SK-N-SH (cell line): ENCODE results near the gene HNRNPC. TPM values are rescaled to one million over a fixed set of nuclear protein-coding genes. Genes with fewer than 3 reads are reported as not detected.

Experiments
- CTCF ChIA-PET: fragments of 300-600, 350-600 bp; formaldehyde crosslinking; extraction: SDS; loops from one replicate; lab custom pipeline; 2021; lab: Yijun Ruan, JAX
- POLR2A ChIA-PET: fragments of 350-600 bp; sonication (Branson Sonifier 250); formaldehyde crosslinking; extraction: SDS; loops from one replicate; lab custom pipeline; 2020; ENCODE audit warnings: antibody characterized with exemption, inconsistent platforms; lab: Yijun Ruan, JAX
- DNase-seq: peaks from one replicate; pipeline ENCODE4 v3.0.0; 2012
- H2AFZ ChIP-seq: fragments of 200-600 bp; sonication (generic); 2 replicates; pipeline ENCODE4 v1.8.1; 2016; ENCODE audit warnings: antibody characterized with exemption, mild to moderate bottlenecking, low read depth
- H3F3A ChIP-seq: fragments of 200-600 bp; sonication (generic); replicated peaks from 2 replicates; pipeline ENCODE3; 2016; ENCODE audit warnings: antibody characterized with exemption, mild to moderate bottlenecking; ENCODE audit not compliant: insufficient read depth
- H3K27ac ChIP-seq, 2 experiments: fragments of 200-500 bp in 1 of 2; fragments of 200-600 bp in 1 of 2; sonication (Bioruptor generic) in 1 of 2; sonication (generic), shearing (Covaris generic) in 1 of 2; 2 replicates each; pipeline versions ENCODE4 v1.5.1 to v1.6.1; 2014 to 2016; ENCODE audit warnings: low read depth in 2 of 2, inconsistent platforms in 1 of 2, low read length in 1 of 2, mild to moderate bottlenecking in 1 of 2, mixed read lengths in 1 of 2
- H3K27me3 ChIP-seq: fragments of 200-600 bp; sonication (generic), shearing (Covaris generic); 2 replicates; pipeline ENCODE4 v1.6.1; 2016; ENCODE audit warnings: mixed run types; ENCODE audit not compliant: insufficient read depth
- H3K36me3 ChIP-seq, 2 experiments: fragments of 200-500 bp in 1 of 2; fragments of 200-600 bp in 1 of 2; sonication (Bioruptor generic) in 1 of 2; sonication (generic) in 1 of 2; replicated peaks in 1 of 2; 2 replicates each; pipeline versions ENCODE3 to v1.5.1; 2014 to 2016; ENCODE audit warnings: low read length in 1 of 2, mild to moderate bottlenecking in 1 of 2; ENCODE audit not compliant: insufficient read depth in 2 of 2, control insufficient read depth in 1 of 2
- H3K4me1 ChIP-seq, 2 experiments: fragments of 200-500 bp in 1 of 2; fragments of 200-600 bp in 1 of 2; sonication (Bioruptor generic) in 1 of 2; sonication (generic), shearing (Covaris generic) in 1 of 2; 2 replicates each; pipeline versions ENCODE4 v1.5.1 to v1.6.1; 2014 to 2016; ENCODE audit warnings: low read depth in 1 of 2, low read length in 1 of 2, mixed run types in 1 of 2; ENCODE audit not compliant: insufficient read depth in 2 of 2, control insufficient read depth in 1 of 2
- H3K4me2 ChIP-seq: fragments of 200-600 bp; sonication (generic), shearing (Covaris generic); 2 replicates; pipeline ENCODE4 v1.6.1; 2017; ENCODE audit warnings: mixed run types
- H3K4me3 ChIP-seq, 2 experiments: fragments of 200-500 bp in 1 of 2; fragments of 200-600 bp in 1 of 2; sonication (Bioruptor generic) in 1 of 2; sonication (generic), shearing (Covaris generic) in 1 of 2; 2 replicates each; pipeline versions ENCODE4 v1.5.1 to v1.8.1; 2014 to 2016; ENCODE audit warnings: low read depth in 2 of 2, inconsistent platforms in 1 of 2, low read length in 1 of 2, mild to moderate bottlenecking in 1 of 2, mixed read lengths in 1 of 2, moderate library complexity in 1 of 2
- H3K79me2 ChIP-seq: fragments of 200-600 bp; sonication (generic); 2 replicates; pipeline ENCODE4 v1.8.1; 2017; ENCODE audit warnings: mild to moderate bottlenecking; ENCODE audit not compliant: insufficient read depth
- H3K9ac ChIP-seq: fragments of 200-600 bp; sonication (generic); 2 replicates; pipeline ENCODE4 v1.6.1; 2017; ENCODE audit warnings: mixed run types
- H3K9me2 ChIP-seq: fragments of 200-600 bp; sonication (generic); 2 replicates; pipeline ENCODE4 v1.6.1; 2017; ENCODE audit warnings: mixed run types
- H3K9me3 ChIP-seq: fragments of 200-600 bp; sonication (generic); 2 replicates; pipeline ENCODE4 v1.6.1; 2017; ENCODE audit warnings: mixed run types, mild to moderate bottlenecking, moderate library complexity
- H4K20me1 ChIP-seq: fragments of 200-600 bp; sonication (generic); 2 replicates; pipeline ENCODE4 v1.6.1; 2017; ENCODE audit warnings: mild to moderate bottlenecking, mixed run types; ENCODE audit not compliant: insufficient read depth
- EP300 ChIP-seq, 2 experiments: IDR thresholded peaks; 2 replicates each; pipeline versions ENCODE4 v1.4.0 to v1.6.1; 2012; ENCODE audit warnings: borderline replicate concordance in 1 of 2, low read depth in 1 of 2, low read length in 1 of 2
- EZH2phosphoT487 ChIP-seq: fragments of 200-600 bp; sonication (generic); IDR thresholded peaks from 2 replicates; pipeline ENCODE4 v1.6.1; 2017; ENCODE audit warnings: low read depth, mixed run types, mild to moderate bottlenecking, antibody characterized with exemption, moderate library complexity, borderline replicate concordance
- FOSL2 ChIP-seq: IDR thresholded peaks from 2 replicates; pipeline ENCODE4 v1.4.0; 2012; ENCODE audit warnings: low read depth, mild to moderate bottlenecking, moderate library complexity, borderline replicate concordance
- FOXM1 ChIP-seq: IDR thresholded peaks from 2 replicates; pipeline ENCODE4 v1.4.0; 2012; ENCODE audit warnings: low read depth, mild to moderate bottlenecking
- GATA2 ChIP-seq: sonication (generic); formaldehyde crosslinking; IDR thresholded peaks from 2 replicates; pipeline ENCODE4 v1.5.0; 2020; ENCODE audit warnings: mild to moderate bottlenecking, missing genetic modification reagents
- MAX ChIP-seq: IDR thresholded peaks from 2 replicates; pipeline ENCODE4 v1.4.0; 2012; ENCODE audit warnings: low read depth
- MXI1 ChIP-seq: IDR thresholded peaks from 2 replicates; pipeline ENCODE4 v1.6.1; 2012; ENCODE audit warnings: mild to moderate bottlenecking, low read depth, low read length, improper control_type of control experiment
- NFIC ChIP-seq: IDR thresholded peaks from 2 replicates; pipeline ENCODE4 v1.4.0; 2012; ENCODE audit warnings: borderline replicate concordance
- NRF1 ChIP-seq: IDR thresholded peaks from 2 replicates; pipeline ENCODE4 v1.6.1; 2012; ENCODE audit warnings: low read depth, mild to moderate bottlenecking, low read length
- POLR2AphosphoS5 ChIP-seq: IDR thresholded peaks from 2 replicates; pipeline ENCODE4 v1.6.1; 2012; ENCODE audit warnings: low read depth, low read length
- RAD21 ChIP-seq: IDR thresholded peaks from 2 replicates; pipeline ENCODE4 v1.6.1; 2012; ENCODE audit warnings: mild to moderate bottlenecking, low read length
- RCOR1 ChIP-seq: fragments of 150-350 bp; IDR thresholded peaks from 2 replicates; pipeline ENCODE4 v1.6.1; 2017; ENCODE audit warnings: antibody characterized with exemption, low read length
- RXRA ChIP-seq: IDR thresholded peaks from 2 replicates; pipeline ENCODE4 v1.4.0; 2012; ENCODE audit warnings: low read depth, mild to moderate bottlenecking, borderline replicate concordance
- SMC3 ChIP-seq: IDR thresholded peaks from 2 replicates; pipeline ENCODE4 v1.6.1; 2012; ENCODE audit warnings: low read depth, low read length, improper control_type of control experiment
- USF2 ChIP-seq: fragments of 150-350 bp; IDR thresholded peaks from 2 replicates; pipeline ENCODE4 v1.6.1; 2017; ENCODE audit warnings: antibody characterized with exemption, low read length, low read depth, borderline replicate concordance
- WGBS: methylation state at CpG from one replicate; pipeline ENCODE4 v1.1.6; 2017; ENCODE audit warnings: low lambda C conversion rate; 5-methylcytosine and 5-hydroxymethylcytosine counted together
- polyA plus RNA-seq, 3 experiments: library from polyadenylated mRNA; depleted of rRNA; stranded (reverse); fragments of >200 nt; gene quantifications; 2 replicates each; pipeline ENCODE4 v1.2.3, GENCODE V29; 2012

The HNRNPC gene
- polyA plus RNA-seq, 1 of the 3 experiments (the other 2 are of a cell fraction), result 341 TPM

- no peaks in the 10 kb centered on the region for H3K79me2 ChIP-seq
- WGBS, result 66% methylated on average over 3 of the region's 3 CpGs
- H3K9ac ChIP-seq, result no peak overlapping the region
- H3K4me1 ChIP-seq, result no peaks in the 10 kb centered on the region; a peak in 1 of 4 replicates
- H3K36me3 ChIP-seq, result no peaks in the 10 kb centered on the region
- no peak overlapping the region for H3K27ac ChIP-seq
- H3K27me3 ChIP-seq, result peaks cover 15% of the 10 kb centered on the region; the same call in 1 of the 2 replicates
- H3K4me3 ChIP-seq, result no peak overlapping the region
- no peaks in the 10 kb centered on the region for H3F3A ChIP-seq
- H3K4me2 ChIP-seq, result no peak overlapping the region
- DNase-seq, result no peak
- CTCF ChIA-PET, result no interaction called here
- H4K20me1 ChIP-seq, result no peaks in the 10 kb centered on the region
- POLR2A ChIA-PET, result no interaction called here
- no peaks in the 10 kb centered on the region for H3K9me2 ChIP-seq
- no peak overlapping the region for H2AFZ ChIP-seq
- TF ChIP-seq MAX (no peak), EP300 (IDR thresholded peaks at IDR 0.05; ENCODE audit: borderline replicate concordance in 1 of 2, low read depth in 1 of 2, low read length in 1 of 2) (no peak)
- no peaks in the 10 kb centered on the region for H3K9me3 ChIP-seq
Observed at GRCh38 chr14:21309956-21310355, 40.7 kb upstream of the HNRNPC start.

- 0 out of 2 replicates have a peak overlapping the region, but pooled peaks have one; percentile 56 for H2AFZ ChIP-seq
- POLR2A ChIA-PET, result no interaction called here
- no peaks in the 10 kb centered on the region; a peak in 1 of 4 replicates for H3K4me1 ChIP-seq
- H3K27me3 ChIP-seq, result peaks cover 15% of the 10 kb centered on the region; the same call in 1 of the 2 replicates
- no peak overlapping the region for H3K9ac ChIP-seq
- H3K4me3 ChIP-seq, result no peak overlapping the region
- no peaks in the 10 kb centered on the region for H3K36me3 ChIP-seq
- H3K9me2 ChIP-seq, result no peaks in the 10 kb centered on the region
- no peaks in the 10 kb centered on the region for H3K9me3 ChIP-seq
- DNase-seq, result no peak
- no peaks in the 10 kb centered on the region for H3K79me2 ChIP-seq
- H3K27ac ChIP-seq, result no peak overlapping the region
- no peak overlapping the region for H3K4me2 ChIP-seq
- H4K20me1 ChIP-seq, result no peaks in the 10 kb centered on the region
- WGBS, result 79% methylated on average over 8 of the region's 8 CpGs
- no peaks in the 10 kb centered on the region for H3F3A ChIP-seq
- CTCF ChIA-PET, result no interaction called here
- TF ChIP-seq RAD21, result no peak
- TF ChIP-seq MAX, result no peak
- no peak for TF ChIP-seq USF2
- no peak for TF ChIP-seq MXI1
- TF ChIP-seq RXRA, result no peak
- TF ChIP-seq POLR2AphosphoS5, result no peak
- no peak for TF ChIP-seq SMC3
- no peak for TF ChIP-seq GATA2
- TF ChIP-seq FOSL2, result no peak
- TF ChIP-seq NFIC, result no peak
- no peak for TF ChIP-seq EZH2phosphoT487
- TF ChIP-seq FOXM1, result no peak
- no peak for TF ChIP-seq NRF1
- TF ChIP-seq RCOR1, result no peak
Observed at GRCh38 chr14:21309238-21309636, 40.0 kb upstream of the HNRNPC start.
